DOHH2 (cell line): ENCODE data around the gene PRKAG3.
"Not testable (repeated sequence)": the region's sequence is repeated elsewhere in the genome, so short reads cannot be mapped to it uniquely, and the experiment has no call there.

Source experiments
- H3F3A ChIP-seq: fragments of 200-600 bp; sonication (generic), shearing (Covaris generic); 2 replicates; pipeline ENCODE4 v1.6.0; 2016; ENCODE audit warnings: antibody characterized with exemption, mild to moderate bottlenecking; ENCODE audit not compliant: control insufficient read depth, insufficient read depth
- H3K27ac ChIP-seq: fragments of 200-600 bp; sonication (generic); 2 replicates; pipeline ENCODE4 v1.5.1; 2014; ENCODE audit warnings: low read depth, mild to moderate bottlenecking, low read length, moderate library complexity
- H3K27me3 ChIP-seq: fragments of 200-600 bp; sonication (generic); 2 replicates; pipeline ENCODE4 v1.6.1; 2014; ENCODE audit warnings: mild to moderate bottlenecking, low read length, mixed read lengths; ENCODE audit not compliant: control insufficient read depth
- H3K36me3 ChIP-seq: fragments of 200-600 bp; sonication (generic); 2 replicates; pipeline ENCODE4 v1.6.1; 2014; ENCODE audit warnings: mild to moderate bottlenecking, low read length, moderate library complexity, mixed read lengths; ENCODE audit not compliant: control insufficient read depth
- H3K4me1 ChIP-seq: fragments of 200-600 bp; sonication (generic); 2 replicates; pipeline ENCODE4 v1.6.1; 2014; ENCODE audit warnings: mild to moderate bottlenecking, low read length, mixed read lengths; ENCODE audit not compliant: control insufficient read depth
- H3K4me2 ChIP-seq: fragments of 200-600 bp; sonication (generic); 2 replicates; pipeline ENCODE4 v1.6.0; 2014; ENCODE audit warnings: mild to moderate bottlenecking, low read length, moderate library complexity
- H3K4me3 ChIP-seq: fragments of 200-600 bp; sonication (generic); 2 replicates; pipeline ENCODE4 v1.5.1; 2014; ENCODE audit warnings: mild to moderate bottlenecking, low read length, mixed read lengths
- H3K79me2 ChIP-seq: fragments of 200-600 bp; sonication (generic); 2 replicates; pipeline ENCODE4 v1.6.1; 2014; ENCODE audit warnings: mild to moderate bottlenecking, low read length, mixed read lengths; ENCODE audit not compliant: control insufficient read depth
- H3K9me2 ChIP-seq: fragments of 200-600 bp; sonication (generic); replicated peaks from 2 replicates; pipeline ENCODE4 v1.6.1; 2014; ENCODE audit warnings: mild to moderate bottlenecking, low read length, mixed read lengths; ENCODE audit not compliant: control insufficient read depth
- H3K9me3 ChIP-seq: fragments of 200-600 bp; sonication (generic); 2 replicates; pipeline ENCODE4 v1.6.1; 2014; ENCODE audit warnings: antibody characterized with exemption, low read length, mixed read lengths; ENCODE audit not compliant: control insufficient read depth, insufficient read depth
- H4K20me1 ChIP-seq: fragments of 200-600 bp; sonication (generic); 2 replicates; pipeline ENCODE4 v1.6.0; 2014; ENCODE audit warnings: low read depth, mild to moderate bottlenecking, antibody characterized with exemption, low read length, moderate library complexity; ENCODE audit not compliant: control insufficient read depth, insufficient read depth
- CTCF ChIP-seq: fragments of 200-600 bp; sonication (generic); IDR thresholded peaks from one replicate; pipeline ENCODE4 v1.5.1; 2014; ENCODE audit warnings: antibody characterized with exemption, mild to moderate bottlenecking, low read depth, low read length; ENCODE audit not compliant: poor library complexity, severe bottlenecking
- EZH2phosphoT487 ChIP-seq: fragments of 200-600 bp; sonication (generic); IDR thresholded peaks from 2 replicates; pipeline ENCODE4 v1.6.1; 2017; ENCODE audit warnings: borderline replicate concordance, mild to moderate bottlenecking, antibody characterized with exemption, low read length, moderate library complexity, mixed read lengths

The PRKAG3 gene

GRCh38 chr2:218777276-218777990 is 54.2 kb downstream of the PRKAG3 start:
- Histone ChIP-seq H3K79me2 (no peaks in the 10 kb centered on the region), H3K4me3 (no peak overlapping the region), H3K27ac (no peak overlapping the region), H3K4me2 (no peak overlapping the region), H4K20me1 (no peaks in the 10 kb centered on the region), H3K4me1 (no peaks in the 10 kb centered on the region), H3K27me3 (peaks cover 8% of the 10 kb centered on the region), H3K9me3 (peaks cover 11% of the 10 kb centered on the region; the same call in 1 of the 2 replicates), H3K9me2 (no peaks in the 10 kb centered on the region), H3K36me3 (no peaks in the 10 kb centered on the region), H3F3A (no peaks in the 10 kb centered on the region)
- TF ChIP-seq CTCF = no peak
- TF ChIP-seq EZH2phosphoT487 = no peak

DNA sequence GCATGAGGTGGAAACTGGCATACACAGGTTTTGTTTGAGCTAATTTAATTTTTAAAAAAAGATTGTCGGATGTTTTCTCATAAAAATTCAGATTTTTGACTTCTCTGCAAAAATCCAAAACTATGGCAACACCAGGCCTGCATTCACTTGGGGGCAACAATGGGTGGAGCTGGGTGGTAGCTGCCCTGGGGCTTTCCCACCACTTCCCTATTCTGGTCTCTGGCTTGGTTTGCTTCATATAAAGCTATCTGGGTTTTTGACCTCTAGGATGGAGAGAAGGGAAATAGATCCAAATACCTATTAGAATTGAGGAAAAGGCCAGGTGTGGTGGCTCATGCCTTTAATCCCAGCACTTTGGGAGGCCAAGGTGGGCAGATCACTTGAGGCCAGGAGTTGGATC is 55.1 kb downstream of the PRKAG3 start:
- Histone ChIP-seq H3F3A (no peaks in the 10 kb centered on the region), H4K20me1 (no peaks in the 10 kb centered on the region), H3K27me3 (0 out of 2 replicates have a peak, but pooled peaks cover 6% of the 10 kb centered on the region), H3K9me3 (peaks cover 11% of the 10 kb centered on the region; the same call in 1 of the 2 replicates), H3K36me3 (no peaks in the 10 kb centered on the region), H3K79me2 (no peaks in the 10 kb centered on the region), H3K9me2 (no peaks in the 10 kb centered on the region), H3K4me1 (no peaks in the 10 kb centered on the region), H3K27ac (no peak overlapping the region), H3K4me2 (no peak overlapping the region), H3K4me3 (no peak overlapping the region)
- TF ChIP-seq EZH2phosphoT487 = no peak

DNA sequence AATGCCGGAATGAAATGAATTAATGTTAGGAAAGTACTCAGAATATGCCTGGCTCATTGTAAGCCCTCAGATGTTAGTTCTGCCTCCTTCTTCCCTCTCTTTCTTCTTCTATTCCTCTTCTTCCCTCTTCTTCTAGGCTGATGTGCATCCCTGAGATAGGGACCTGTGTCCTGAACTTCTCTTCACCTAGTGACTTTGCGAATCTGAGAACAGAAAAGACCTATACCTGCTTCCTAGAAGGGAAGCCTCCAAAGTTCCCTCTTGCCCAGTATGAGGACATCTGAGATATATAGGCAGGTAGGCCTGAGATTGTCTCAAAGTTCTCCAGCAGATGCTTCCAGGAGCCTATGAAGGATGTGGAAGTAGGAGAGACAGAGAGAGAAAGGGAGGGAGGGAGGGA is 57.7 kb downstream of the PRKAG3 start:
- H3K27me3 ChIP-seq = no peaks in the 10 kb centered on the region
- H3F3A ChIP-seq = no peaks in the 10 kb centered on the region
- H3K4me2 ChIP-seq = no peak overlapping the region
- no peaks in the 10 kb centered on the region for H3K9me2 ChIP-seq
- peaks cover 11% of the 10 kb centered on the region; the same call in 1 of the 2 replicates for H3K9me3 ChIP-seq
- no peak for TF ChIP-seq CTCF
- no peak for TF ChIP-seq EZH2phosphoT487
- no peaks in the 10 kb centered on the region for H3K4me1 ChIP-seq
- H3K36me3 ChIP-seq = no peaks in the 10 kb centered on the region
- no peak overlapping the region for H3K27ac ChIP-seq
- no peak overlapping the region for H3K4me3 ChIP-seq
- H3K79me2 ChIP-seq = no peaks in the 10 kb centered on the region
- no peaks in the 10 kb centered on the region for H4K20me1 ChIP-seq

GRCh38 chr2:218772759-218773158 is 58.8 kb downstream of the PRKAG3 start:
- not testable (repeated sequence) for H3F3A ChIP-seq, H3K27ac ChIP-seq, H3K27me3 ChIP-seq, H3K36me3 ChIP-seq, H3K4me1 ChIP-seq, H3K9me2 ChIP-seq, H3K4me2 ChIP-seq, H3K79me2 ChIP-seq, H3K4me3 ChIP-seq, H4K20me1 ChIP-seq
- peaks cover 10% of the 10 kb centered on the region; the same call in 1 of the 2 replicates for H3K9me3 ChIP-seq
